ENCODE results near the gene EEF1A2.

The EEF1A2 gene

GRCh38 chr20:63519668-63520503 is 21.0 kb upstream of the EEF1A2 start:
- DNase-seq: peak; percentile 22

DNA sequence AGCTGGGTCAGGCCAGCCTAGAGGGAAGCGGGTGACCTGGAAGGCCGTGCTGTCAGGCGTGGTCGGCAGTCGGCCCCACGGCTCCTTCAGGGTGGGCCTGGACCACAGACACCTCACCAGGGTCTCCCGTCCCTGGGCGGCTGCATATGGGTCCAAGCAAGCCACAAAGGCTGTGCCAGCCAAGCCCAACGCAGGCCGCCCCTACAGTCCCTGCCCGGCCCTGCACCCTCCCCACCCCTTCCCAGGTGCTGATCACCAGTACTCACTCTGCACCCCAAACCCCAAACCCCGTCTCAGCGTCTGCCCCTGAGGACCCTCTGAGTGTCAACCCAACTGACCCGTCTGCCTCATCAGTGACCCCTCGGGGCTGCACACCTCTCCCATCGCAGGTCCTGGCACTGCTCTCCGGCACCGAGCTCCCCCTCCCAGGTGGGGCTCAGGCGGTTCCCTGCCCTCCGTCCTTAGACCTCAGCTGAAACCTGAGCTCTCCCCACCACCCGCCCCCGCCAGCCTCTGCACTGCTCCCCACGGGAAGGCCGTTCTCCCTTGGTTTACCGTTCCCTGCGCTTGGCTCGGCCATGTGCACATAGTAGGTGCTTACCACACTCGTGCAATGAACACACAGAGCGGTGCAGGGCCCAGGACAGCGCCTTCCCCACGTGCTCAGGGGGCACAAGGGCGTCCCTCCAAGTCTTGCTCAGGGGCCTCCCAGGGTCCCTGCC is 20.2 kb upstream of the EEF1A2 start:
- DNase-seq: no peak

- no peak for DNase-seq
Observed at GRCh38 chr20:63518351-63518861, 19.5 kb upstream of the EEF1A2 start.

DNA sequence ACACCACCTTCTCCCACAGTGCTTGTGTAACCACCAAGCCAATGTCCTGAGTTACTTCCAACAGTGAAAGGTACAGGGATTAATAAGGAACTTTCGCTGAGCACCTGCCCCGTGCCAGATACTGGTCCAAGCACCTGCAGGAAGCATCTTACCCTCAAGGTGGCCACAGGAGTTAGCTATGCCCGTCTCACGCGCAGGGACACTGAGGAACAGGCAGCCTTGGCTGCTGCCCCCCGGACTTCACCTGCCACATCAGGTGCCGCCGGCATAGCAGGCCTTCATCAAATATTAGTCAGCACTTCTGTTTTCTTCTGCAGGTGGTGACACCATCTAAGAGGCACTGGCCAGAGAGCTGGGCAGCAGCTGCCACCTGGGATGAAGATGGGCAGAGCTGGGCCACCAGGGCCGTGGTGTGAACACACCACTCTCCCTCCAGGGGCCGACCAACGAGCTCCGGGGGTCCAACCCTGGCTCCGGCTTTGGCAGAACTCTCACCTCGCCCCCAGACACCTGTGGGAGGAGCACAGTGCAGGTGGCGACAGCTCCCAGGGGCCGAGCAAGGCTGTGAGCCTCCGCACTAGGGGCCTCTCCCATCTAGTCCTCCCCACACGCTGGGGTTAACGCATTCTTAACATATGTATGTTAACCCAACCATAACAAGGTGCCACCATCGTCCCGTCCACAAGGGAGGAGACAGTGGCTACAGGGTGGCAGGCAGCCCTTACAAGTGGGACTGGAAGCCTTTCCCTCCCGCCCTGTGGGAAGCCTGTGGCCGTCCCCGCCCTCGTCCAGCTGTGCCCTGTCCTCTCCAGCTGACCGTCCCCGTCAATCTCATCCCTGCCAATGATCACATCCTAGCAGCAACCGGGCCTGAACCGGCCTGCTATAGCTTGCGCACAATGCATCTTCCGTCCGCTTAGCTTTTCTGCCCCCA is 18.8 kb upstream of the EEF1A2 start:
- DNase-seq: no peak

DNA sequence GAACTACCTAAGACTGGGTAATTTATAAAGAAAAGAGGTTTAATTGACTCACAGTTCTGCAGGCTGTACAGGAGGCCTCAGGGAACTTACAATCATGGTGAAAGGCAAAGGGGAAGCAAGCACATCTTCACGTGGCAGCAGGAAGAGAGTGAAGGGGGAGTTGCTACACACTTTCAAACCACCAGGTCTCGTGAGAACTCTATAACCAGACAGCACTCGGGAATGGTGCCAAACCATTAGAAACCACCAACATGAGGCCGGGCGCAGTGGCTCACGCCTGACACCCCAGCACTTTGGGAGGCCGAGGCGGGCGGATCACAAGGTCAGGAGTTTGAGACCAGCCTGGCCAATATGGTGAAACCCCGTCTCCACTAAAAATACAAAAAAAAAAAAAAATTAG is 15.6 kb upstream of the EEF1A2 start:
- DNase-seq: peak; percentile 25

- no peak for DNase-seq
Observed at GRCh38 chr20:63513207-63513606, 14.3 kb upstream of the EEF1A2 start.

DNA sequence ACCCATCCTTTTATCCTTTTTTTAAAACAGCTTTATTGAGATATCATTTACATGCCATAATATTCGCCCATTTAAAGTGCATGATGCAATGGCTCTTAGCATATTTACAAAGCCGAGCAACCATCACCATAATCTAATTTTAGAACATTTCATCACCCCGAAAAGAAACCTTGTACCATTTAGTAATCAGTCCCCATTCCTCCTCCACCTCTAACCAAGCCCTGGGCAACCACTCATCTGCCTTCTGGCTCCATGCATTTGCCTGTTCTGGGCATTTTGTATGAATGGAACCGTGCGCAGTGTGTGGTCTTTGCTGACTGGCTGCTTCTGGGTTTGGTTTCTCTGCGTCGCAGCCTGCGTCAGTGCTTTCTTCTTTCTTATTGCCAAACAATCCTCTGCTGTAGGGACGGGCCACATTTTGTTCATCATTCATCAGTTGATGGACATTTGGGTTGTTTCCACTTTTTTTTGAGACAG is 10.2 kb upstream of the EEF1A2 start:
- no peak for DNase-seq

- DNase-seq: no peak
Observed at GRCh38 chr20:63508072-63508768, 9.3 kb upstream of the EEF1A2 start.

DNA sequence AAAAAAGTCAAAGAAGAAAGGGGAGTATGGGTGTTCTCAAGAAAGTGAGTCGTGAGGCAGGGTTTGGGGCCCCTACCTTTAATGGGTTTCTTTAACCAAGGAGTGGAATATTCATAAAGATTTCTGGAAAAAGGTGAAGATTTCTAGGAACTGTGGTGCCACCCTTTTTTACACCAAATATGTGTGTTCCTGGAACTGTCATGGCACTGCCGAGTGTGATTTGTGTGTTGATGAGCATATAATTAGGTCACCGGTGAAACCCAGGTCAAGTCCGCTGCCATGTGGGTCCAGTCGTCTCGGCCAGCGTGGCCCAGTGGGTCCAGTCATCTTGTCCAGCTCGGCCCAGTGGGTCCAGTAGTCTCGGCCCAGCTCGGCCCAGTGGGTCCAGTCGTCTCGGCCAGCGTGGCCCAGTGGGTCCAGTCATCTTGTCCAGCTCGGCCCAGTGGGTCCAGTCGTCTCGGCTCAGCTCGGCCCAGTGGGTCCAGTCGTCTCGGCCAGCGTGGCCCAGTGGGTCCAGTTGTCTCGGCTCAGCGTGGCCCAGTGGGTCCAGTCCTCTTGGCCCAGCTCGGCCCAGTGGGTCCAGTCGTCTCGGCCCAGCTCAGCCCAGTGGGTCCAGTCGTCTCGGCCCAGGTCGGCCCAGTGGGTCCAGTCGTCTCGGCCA is 8.3 kb upstream of the EEF1A2 start:
- no peak for DNase-seq

DNA sequence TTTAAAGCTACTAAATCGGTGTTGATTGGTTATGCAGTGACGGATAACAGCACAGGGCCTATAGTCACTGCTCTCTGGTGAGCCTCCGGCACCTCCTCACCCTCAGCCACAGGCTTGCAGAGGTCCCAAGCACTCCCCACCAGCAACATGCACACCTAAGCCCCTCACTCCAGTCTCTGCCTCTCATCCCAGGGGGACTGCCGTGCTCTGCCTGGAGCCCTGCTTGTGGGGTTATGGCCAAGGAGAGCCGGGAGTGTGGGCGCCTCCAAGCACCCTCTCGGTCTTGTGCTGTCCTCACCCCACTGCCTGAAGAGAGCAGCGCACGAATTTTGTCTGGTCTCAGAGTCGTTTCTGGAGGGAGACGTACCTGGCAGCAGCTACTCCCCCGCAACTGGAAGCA is 6.8 kb upstream of the EEF1A2 start:
- DNase-seq: no peak

DNA sequence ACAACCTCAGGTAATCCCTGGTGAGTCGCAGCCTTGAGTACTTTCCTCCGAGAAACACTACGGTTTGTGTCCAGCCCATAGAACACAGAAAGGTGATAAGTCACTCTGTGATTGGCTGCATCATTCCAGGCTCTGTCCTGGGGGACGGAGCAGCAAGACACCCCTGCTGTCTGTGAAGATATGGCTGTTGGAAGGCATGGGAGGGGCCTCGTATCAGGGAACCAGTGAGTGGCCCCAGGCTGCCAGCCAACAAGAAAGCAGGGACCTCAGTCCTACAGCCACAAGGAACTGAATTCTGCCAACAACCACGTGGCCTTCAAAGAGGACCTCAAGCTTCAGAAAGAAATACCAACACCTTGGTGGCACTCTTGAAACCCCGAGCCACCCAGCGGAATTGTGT is 6.4 kb upstream of the EEF1A2 start:
- no peak for DNase-seq

DNA sequence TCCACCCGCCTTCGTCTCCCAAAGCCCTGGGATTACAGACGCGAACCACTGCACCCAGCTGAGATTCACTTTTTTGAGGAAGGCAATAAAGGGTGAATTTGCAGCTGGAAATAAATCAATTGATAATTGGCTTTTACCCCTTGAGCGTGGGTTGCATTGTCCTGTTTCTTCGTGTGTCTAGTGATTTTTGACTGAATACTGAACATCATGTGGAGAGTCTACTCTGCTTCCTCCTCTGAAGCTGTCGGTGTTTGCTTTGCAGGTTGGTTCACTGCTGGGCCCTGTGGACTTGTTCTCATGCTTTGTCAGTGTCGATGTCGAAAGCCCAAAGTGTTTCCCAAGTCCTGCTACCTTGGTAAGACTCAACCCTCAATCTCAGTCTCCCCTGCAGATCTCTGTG is 5.8 kb upstream of the EEF1A2 start:
- no peak for DNase-seq

DNA sequence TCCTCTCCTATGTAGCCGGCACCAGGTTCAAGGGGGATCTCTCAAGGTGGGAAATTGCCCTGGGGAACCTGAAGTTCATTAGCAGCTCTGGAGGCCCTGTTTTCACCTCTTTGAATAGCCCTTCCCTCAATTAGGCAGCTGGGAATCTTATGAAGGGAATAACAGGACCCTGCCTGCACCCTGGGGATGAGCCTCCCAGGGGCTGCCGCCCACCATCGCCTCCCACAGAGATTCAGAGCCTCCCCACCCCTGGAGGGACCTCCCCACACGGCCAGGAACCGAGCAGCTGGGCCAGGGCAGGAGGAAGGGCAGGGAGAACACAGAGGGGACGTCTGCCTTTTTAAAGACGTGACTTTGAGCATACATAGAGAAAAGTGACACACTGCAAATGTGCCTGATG is 4.6 kb upstream of the EEF1A2 start:
- no peak for DNase-seq

DNA sequence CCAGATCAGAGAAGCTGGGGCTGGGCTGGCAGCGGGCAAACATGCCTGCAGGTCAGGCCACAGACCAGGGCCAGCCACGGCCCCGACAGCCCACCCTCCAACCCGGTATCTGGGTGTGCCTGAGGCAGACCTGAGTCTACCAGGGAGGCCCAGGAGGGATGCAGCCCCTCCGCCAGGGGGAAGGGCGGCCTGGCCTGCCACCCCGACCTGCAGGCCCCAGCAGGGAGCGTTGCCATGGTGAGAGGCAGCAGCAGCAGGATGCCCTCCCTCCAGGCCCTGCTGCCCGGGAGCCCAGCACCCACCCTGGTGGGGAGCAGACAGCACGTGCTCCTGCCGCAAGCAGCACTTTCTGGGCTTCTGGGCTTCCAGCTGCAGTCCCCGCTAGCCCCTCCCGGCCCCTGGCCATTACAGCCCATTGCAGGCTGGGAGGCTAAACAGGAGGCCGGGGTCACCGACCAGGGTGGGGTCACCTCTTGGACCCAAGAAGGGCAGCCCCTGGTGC is 3.8 kb upstream of the EEF1A2 start:
- DNase-seq: no peak

GRCh38 chr20:63501818-63502670 is 3.2 kb upstream of the EEF1A2 start:
- no peak for DNase-seq

GRCh38 chr20:63500902-63501817 is 2.3 kb upstream of the EEF1A2 start:
- no peak for DNase-seq

GRCh38 chr20:63500151-63500901 is 1.4 kb upstream of the EEF1A2 start:
- DNase-seq: no peak

GRCh38 chr20:63499338-63499969 is 571 bp upstream of the EEF1A2 start:
- no peak for DNase-seq
